ENCODE measurements around the gene PPP1R12C.

The PPP1R12C gene

DNA sequence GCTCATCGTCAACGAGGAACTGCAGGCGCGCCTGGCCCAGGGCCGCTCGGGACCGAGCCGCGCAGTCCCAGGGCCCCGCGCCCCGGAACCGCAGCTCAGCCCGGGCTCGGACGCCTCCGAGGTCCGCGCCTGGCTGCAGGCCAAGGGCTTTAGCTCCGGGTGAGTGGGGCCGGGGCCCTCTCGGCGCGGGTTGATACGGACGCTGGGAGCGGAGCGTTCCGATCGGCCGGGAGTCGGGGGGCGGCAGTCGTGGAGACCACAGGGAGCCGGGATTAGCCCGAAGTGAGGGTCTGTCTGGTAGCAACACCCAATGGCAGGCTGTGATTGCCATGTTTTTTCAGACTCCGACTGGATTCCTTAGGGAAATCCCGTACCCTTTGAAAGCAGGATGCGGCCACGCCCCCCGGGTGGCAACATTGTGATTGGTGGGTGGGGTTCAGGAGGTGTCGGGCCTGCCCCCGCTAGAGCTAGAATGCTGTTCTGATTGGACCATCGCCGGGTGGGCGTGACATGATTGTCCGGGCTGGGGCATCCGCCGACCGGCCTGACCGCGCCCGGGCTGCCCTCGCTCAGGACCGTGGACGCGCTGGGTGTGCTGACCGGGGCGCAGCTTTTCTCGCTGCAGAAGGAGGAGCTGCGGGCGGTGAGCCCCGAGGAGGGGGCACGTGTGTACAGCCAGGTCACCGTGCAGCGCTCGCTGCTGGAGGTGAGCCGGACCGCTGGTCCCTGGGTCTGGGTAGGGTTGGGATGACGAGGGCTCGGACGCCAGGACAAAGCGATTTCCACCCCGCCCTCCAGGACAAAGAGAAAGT lies 30.5 kb downstream of the PPP1R12C start:
- TF ChIP-seq, protein P1, sequence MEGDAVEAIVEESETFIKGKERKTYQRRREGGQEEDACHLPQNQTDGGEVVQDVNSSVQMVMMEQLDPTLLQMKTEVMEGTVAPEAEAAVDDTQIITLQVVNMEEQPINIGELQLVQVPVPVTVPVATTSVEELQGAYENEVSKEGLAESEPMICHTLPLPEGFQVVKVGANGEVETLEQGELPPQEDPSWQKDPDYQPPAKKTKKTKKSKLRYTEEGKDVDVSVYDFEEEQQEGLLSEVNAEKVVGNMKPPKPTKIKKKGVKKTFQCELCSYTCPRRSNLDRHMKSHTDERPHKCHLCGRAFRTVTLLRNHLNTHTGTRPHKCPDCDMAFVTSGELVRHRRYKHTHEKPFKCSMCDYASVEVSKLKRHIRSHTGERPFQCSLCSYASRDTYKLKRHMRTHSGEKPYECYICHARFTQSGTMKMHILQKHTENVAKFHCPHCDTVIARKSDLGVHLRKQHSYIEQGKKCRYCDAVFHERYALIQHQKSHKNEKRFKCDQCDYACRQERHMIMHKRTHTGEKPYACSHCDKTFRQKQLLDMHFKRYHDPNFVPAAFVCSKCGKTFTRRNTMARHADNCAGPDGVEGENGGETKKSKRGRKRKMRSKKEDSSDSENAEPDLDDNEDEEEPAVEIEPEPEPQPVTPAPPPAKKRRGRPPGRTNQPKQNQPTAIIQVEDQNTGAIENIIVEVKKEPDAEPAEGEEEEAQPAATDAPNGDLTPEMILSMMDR (IDR thresholded peaks at IDR 0.05), result no peak
- no peak for TF ChIP-seq ZFX (IDR thresholded peaks at IDR 0.05; ENCODE audit: borderline replicate concordance)

DNA sequence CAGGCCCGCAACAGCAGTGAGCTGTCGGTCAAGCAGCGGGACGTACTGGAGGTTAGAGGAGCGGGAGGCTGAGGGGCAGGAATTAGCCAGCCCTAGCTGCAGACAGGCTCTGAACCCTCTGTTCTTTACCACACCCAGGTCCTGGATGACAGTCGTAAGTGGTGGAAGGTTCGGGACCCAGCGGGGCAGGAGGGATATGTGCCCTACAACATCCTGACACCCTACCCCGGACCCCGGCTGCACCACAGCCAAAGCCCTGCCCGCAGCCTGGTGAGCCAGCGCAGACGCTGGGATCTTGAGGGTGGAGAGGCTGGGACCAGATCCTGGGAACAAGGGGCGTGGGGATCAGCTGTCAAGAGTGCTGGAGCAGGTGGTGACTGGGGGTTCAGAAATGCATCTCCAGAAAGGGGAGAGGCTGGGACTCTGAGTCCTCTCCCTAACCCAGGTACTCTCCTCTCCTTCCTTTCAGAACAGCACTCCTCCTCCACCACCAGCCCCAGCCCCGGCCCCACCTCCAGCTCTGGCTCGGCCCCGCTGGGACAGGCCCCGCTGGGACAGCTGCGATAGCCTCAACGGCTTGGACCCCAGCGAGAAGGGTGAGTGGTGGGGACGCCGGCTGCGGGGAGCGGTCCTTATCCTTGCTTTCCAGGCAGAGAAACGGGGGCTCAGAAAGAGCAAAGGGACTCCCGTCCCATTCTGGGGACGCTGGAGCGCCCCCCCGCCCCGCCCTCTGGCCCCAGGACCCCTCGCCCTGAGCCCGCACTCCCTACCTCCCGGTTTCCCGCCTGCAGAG lies 31.3 kb downstream of the PPP1R12C start:
- TF ChIP-seq, protein P1 (IDR thresholded peaks at IDR 0.05), result no peak
- TF ChIP-seq ZFX (IDR thresholded peaks at IDR 0.05; ENCODE audit: borderline replicate concordance), result no peak
- no peak overlapping the region for H3K27ac ChIP-seq

More for the DNA sequence above, 30.5 kb downstream of the PPP1R12C start:
- H3K27ac ChIP-seq, result no peak overlapping the region

DNA sequence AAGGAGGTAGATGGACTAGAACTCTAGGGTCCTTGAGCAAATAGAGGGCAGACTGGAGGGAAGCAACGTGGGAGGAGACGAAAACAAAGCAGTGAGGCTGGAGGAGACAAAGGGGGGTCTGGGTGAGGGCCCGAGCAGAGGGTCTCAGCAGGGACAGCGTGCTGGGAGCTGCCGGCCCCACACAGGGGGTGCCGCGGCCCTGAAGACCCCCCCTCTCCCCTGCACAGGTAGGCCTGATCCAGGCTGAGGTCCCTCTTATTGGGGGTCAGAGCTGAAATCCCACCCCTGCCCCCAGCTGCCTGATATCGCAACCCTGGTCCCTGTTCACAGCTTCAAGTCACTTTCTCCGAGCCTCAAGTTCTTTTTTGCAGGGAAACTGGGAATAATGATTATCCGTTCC lies 33.0 kb downstream of the PPP1R12C start:
- H3K27ac ChIP-seq, result no peak overlapping the region
- TF ChIP-seq, protein P1 (IDR thresholded peaks at IDR 0.05), result no peak
- TF ChIP-seq ZFX (IDR thresholded peaks at IDR 0.05; ENCODE audit: borderline replicate concordance), result no peak

DNA sequence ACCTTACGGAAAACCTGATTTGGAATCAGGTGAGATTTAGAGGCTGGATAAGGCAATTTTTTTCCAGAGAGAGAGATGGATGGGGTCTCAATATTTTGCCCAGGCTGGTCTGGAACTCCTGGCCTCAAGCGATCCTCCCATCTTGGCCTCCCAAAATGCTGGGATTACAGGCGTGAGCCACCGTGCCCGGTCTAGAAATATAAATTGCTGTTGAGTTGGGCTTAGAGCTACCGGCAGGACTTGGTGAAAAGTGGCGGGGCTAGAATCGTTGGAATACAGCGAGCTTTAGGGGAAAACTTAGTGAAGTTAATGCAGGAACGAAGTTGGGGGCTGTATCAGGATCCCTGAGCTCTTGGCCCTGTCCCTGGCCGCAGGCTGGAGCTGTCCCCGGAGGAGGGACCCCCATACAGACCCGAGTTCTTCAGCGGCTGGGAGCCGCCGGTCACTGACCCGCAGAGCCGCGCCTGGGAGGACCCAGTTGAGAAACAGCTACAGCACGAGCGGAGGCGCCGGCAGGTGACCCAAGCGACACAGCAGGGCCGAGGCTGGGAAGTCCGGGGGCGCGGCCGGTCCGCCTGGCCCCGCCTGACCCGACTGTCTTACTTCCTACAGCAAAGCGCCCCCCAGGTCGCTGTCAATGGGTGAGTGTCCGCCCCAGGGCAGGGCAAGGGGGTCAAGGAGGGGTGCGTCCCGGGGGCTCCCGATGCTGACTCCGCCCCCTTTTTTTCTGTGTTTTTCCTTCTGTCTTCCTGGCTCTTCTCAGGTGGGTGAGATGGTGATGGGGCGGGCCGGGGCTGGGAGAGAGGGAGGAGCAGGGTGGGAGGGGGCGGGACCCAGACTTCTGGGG lies 34.2 kb downstream of the PPP1R12C start:
- TF ChIP-seq ZFX (IDR thresholded peaks at IDR 0.05; ENCODE audit: borderline replicate concordance), result no peak
- TF ChIP-seq, protein P1 (IDR thresholded peaks at IDR 0.05), result no peak
- 0 out of 2 replicates have a peak overlapping the region, but pooled peaks have one; percentile 32 for H3K27ac ChIP-seq

DNA sequence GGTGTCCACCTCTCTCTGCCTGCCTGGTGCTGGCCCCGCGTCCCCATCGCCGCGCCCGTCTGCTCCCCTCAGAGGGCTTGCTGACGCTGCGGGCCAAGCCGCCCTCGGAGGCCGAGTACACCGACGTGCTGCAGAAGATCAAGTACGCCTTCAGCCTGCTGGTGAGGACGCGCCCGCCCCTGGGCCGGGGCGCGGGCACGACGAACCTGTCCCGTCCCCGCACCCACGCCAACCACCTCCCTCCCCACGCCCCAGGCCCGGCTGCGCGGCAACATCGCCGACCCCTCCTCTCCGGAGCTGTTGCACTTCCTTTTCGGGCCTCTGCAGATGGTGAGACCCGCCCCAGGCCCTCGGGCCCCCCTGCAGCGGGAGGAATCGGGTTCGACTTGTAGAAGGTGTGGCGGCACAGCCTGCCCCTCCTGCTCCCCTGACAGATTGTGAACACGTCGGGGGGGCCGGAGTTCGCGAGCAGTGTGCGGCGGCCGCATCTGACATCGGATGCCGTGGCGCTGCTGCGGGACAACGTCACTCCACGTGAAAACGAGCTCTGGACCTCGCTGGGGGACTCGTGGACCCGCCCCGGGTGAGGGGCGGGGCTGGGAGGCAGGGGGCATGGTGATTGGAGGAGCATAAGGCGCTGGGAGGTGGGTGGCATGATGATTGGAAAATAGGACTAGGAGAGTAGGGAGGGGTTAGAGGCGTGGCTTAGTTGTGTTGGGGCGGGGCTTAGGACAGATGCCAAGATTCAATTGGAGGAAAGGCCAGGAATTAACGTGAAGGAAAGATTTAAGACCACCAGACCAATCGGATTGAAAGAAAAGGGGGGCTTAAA lies 35.2 kb downstream of the PPP1R12C start:
- no peak overlapping the region; the same call in 1 of the 2 replicates for H3K27ac ChIP-seq
- no peak for TF ChIP-seq ZFX (IDR thresholded peaks at IDR 0.05; ENCODE audit: borderline replicate concordance)
- TF ChIP-seq, protein P1 (IDR thresholded peaks at IDR 0.05), result no peak

DNA sequence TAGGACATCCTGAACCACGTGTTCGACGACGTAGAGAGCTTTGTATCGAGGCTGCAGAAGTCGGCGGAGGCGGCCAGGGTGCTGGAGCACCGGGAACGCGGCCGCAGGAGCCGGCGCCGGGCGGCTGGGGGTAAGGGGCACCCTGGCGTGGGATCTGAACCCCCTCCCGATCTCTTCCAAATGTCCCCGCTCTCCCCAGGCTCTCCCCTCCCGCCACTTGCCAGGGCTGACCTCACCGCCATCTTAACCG lies 35.7 kb downstream of the PPP1R12C start:
- H3K27ac ChIP-seq, result peak overlapping the region; percentile 95; the same call in 1 of the 2 replicates
- TF ChIP-seq, protein P1 (IDR thresholded peaks at IDR 0.05), result no peak
- TF ChIP-seq ZFX (IDR thresholded peaks at IDR 0.05; ENCODE audit: borderline replicate concordance), result no peak
